AG09319 (cell line): ENCODE results near the gene CCDC92.

Experiments
- DNase-seq: peaks from one replicate; pipeline ENCODE4 v3.0.0-alpha.2; 2010; ENCODE audit warnings: low read depth; ENCODE audit errors: extremely low read depth
- TF ChIP-seq, protein P1 (sequence below): IDR thresholded peaks from 2 replicates; pipeline ENCODE4 v1.5.1; 2011; ENCODE audit warnings: low read depth, mild to moderate bottlenecking, inconsistent platforms, low read length, moderate library complexity

The CCDC92 gene

DNA sequence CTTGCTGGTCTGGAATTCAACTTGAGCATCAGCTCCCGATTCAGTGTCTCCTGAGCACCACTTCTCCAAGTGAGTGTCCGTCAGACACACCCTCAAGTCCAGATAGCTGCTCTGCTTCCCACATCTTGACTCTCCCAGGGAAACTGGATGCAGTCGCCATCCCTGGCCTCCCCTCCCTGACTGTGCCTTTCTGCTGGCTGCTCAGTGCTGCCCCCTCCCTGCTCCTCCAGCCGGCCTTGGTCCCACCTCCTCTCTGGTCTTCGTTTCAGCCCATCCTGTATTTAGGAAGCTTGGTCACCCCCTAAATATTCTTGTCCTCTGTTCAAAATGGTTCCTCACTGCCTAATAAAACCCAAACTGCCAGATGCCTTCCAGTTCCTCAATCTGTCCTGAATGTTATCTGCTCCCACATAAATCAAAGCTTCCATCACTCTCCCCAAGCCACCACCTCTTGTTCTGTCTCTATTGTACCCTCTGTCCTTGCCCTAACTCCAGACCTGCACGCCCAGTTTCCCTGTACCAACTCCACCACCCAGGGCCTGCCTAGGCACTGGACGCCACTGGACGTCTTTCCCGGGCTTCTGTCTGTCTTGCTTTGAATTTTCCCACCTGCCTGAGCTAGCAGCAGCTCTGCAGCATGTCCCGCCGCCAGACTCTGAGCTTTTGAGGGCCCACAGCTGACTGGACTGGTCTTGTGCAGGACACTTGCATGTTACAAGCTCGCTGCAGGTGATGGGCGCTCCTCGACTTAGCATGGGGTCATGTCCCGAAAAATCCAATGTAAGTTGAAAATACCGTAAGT lies 33.8 kb downstream of the CCDC92 start:
- DNase-seq = no peak
- TF ChIP-seq, protein P1, sequence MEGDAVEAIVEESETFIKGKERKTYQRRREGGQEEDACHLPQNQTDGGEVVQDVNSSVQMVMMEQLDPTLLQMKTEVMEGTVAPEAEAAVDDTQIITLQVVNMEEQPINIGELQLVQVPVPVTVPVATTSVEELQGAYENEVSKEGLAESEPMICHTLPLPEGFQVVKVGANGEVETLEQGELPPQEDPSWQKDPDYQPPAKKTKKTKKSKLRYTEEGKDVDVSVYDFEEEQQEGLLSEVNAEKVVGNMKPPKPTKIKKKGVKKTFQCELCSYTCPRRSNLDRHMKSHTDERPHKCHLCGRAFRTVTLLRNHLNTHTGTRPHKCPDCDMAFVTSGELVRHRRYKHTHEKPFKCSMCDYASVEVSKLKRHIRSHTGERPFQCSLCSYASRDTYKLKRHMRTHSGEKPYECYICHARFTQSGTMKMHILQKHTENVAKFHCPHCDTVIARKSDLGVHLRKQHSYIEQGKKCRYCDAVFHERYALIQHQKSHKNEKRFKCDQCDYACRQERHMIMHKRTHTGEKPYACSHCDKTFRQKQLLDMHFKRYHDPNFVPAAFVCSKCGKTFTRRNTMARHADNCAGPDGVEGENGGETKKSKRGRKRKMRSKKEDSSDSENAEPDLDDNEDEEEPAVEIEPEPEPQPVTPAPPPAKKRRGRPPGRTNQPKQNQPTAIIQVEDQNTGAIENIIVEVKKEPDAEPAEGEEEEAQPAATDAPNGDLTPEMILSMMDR = peak; percentile 27

DNA sequence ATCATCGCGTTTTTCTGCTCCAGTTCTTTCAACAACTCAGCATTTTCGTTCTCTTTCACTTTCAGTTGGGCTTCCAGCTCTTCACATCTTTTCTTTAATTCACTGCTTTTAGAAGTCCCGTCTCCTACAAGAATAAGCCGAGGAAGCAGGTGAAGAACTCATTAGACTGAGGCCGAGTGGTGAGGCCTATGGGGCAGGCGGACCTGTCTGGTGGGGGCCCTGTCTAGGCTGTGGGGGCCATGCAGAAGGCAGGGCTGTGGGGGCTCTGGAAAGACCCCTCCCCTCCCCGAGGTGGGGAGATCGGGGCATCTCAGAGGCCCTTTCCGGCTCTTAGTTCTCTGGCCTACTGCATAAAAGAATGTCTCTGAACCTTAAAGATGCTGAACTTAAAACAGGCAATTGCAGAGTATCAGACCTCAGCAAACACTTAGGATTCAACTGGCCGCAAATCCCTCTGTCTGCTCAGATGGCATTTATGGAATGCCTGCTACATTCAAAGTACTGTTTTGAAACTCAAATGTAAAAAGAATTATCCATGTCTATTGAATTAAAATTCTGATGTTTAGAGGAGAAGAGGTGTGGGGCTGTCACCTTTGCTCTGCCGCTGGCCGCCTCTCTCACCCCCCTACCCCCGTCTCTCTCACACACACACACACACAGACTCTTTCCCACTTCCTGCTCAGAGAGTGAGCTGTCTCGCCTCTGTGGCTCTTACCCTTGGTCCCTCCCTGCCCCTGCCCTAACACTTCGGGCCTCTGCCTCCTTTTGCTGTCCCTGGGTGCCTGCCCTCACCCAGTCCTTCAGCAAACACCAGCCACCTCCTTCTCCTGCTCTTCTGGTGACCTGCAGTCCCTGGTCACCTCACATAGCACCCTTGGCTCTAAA lies 34.7 kb downstream of the CCDC92 start:
- DNase-seq = no peak

DNA sequence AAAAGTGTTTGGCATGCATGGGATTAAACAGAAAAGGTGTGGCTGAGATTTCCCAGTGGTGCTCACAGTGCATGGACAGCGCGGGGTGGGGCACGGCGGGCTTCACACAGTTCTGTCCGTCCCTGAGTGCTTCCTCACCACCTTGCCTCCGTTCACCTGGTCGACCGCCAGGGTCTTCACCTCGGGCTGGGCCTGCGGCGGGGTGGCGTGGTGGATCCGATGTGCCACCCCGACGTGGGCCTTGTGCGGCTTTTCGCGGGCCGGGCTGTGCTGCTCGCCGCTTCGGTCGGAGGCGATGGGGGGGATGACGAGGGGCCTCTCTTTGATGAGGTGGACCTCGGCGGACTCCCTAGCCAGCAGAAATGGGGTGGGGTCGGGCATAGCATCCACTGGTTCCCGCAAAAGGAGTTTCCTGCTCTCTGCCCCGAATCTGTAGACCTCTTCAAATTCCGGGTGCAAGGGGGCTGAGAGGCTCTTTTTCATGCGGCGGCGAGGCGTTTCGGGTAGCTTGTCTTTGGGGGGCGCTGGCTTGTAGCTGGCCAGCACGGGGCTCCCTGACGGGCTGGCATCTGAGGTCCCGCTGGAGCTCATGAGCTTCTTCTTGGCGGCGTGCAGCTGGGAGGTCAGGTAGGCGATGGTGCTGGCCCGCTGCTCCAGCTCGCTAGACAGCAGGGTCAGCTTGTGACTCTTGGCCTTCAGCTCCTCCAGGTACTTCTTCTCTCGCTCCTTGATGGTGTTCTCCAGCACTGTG lies 35.5 kb downstream of the CCDC92 start:
- DNase-seq = no peak
- TF ChIP-seq, protein P1 = no peak

More for the DNA sequence above, 34.7 kb downstream of the CCDC92 start:
- TF ChIP-seq, protein P1 = no peak

DNA sequence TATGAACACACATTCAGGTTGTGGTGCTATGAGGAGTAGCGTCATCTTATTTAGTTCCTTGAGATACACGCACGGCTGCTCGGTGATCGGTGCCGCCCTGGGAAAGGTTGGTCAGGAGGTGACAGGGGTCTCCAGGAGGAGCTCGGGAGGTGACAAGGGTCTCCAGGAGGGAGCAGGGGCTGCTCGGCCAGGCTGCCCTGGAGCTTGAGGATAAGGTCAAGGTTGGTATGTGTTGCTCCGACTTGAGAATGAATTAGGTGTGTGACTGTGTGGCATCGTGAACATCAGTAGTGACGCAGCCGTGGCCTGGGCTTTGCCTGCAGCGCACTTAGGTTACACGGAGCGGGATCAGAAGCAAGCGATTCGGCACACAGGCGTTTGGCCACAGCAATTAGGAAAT lies 36.2 kb downstream of the CCDC92 start:
- TF ChIP-seq, protein P1 = no peak
- DNase-seq = no peak

DNA sequence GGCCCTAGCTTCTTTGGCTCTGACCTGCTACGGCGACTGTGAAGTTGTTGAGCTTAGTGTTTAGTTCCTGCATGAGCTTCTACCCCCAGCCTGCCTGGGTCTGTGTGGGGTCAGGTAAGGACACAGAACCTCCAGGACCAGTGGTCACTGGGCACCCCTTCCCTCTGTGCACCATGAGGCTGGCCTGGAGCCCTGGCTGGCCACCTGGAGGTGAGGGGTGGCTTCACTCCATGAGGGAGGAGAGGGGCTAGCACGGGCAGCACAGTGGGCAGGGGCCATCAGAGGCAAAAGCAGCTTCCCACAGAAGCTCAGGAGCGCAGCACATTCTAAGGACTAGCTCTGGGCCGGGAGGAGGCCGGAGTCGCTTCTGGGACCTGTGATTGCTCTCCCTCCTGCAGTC lies 36.7 kb downstream of the CCDC92 start:
- no peak for DNase-seq
- TF ChIP-seq, protein P1 = no peak

DNA sequence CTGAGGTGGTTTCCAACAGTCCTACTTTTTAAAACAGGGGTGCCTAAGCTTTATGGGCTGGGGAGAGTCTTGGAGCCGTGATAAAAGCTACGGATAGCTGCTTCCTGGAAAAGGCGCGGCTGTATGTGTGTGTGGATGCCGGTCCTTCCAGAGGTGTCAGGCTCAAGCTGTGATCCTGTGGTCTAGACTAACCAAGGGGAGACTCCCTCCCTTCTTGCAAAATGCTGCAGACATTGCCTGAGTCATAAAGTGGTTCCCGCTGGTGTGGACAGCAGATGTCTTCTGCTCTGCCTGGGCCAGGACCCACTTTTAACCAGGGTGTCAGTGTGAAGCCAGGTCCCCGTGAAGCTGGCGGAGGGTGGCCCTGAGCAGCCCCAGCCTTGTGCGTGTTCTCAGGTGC lies 37.8 kb downstream of the CCDC92 start:
- no peak for DNase-seq
- TF ChIP-seq, protein P1 = no peak
